HepG2 (cell line): ENCODE data around the gene SLC9B2. TPM values are rescaled to one million over a fixed set of nuclear protein-coding genes. Genes with fewer than 3 reads are reported as not detected.

Experiments used
- DNMT3B ChIP-seq: conservative IDR thresholded peaks from 2 replicates; pipeline ENCODE4 v1.6.1; 2016; ENCODE audit warnings: missing biosample characterization, control low read depth
- ETV6 ChIP-seq: sonication (generic); formaldehyde crosslinking; conservative IDR thresholded peaks from 2 replicates; pipeline ENCODE4 v1.4.0; 2020; ENCODE audit warnings: missing genetic modification reagents
- FOXO1 ChIP-seq: sonication (generic); formaldehyde crosslinking; IDR thresholded peaks from 2 replicates; pipeline ENCODE4 v1.4.0; 2020; ENCODE audit warnings: missing genetic modification reagents
- GZF1 ChIP-seq: sonication (generic); formaldehyde crosslinking; IDR thresholded peaks from 2 replicates; pipeline ENCODE4 v1.5.1; 2020; ENCODE audit warnings: mild to moderate bottlenecking, missing genetic modification reagents
- HNF4A ChIP-seq: sonication (generic); formaldehyde crosslinking; IDR thresholded peaks from 2 replicates; pipeline ENCODE4 v1.4.0; 2020; ENCODE audit warnings: missing genetic modification reagents
- KDM2A ChIP-seq: sonication (generic); formaldehyde crosslinking; IDR thresholded peaks from 2 replicates; pipeline ENCODE4 v1.4.0; 2020; ENCODE audit warnings: low read depth, missing genetic modification reagents, borderline replicate concordance
- KDM3A ChIP-seq: IDR thresholded peaks from 2 replicates; pipeline ENCODE4 v1.6.1; 2018; ENCODE audit warnings: low read depth, missing compliant biosample characterization
- KDM4B ChIP-seq: sonication (generic); formaldehyde crosslinking; IDR thresholded peaks from 2 replicates; pipeline ENCODE4 v1.4.0; 2020; ENCODE audit warnings: missing genetic modification reagents
- KDM5B ChIP-seq: sonication (generic); formaldehyde crosslinking; IDR thresholded peaks from 2 replicates; pipeline ENCODE4 v1.4.0; 2020; ENCODE audit warnings: missing genetic modification reagents, mild to moderate bottlenecking, borderline replicate concordance
- SRF ChIP-seq: IDR thresholded peaks from 2 replicates; pipeline ENCODE4 v1.6.1; 2011; ENCODE audit warnings: mild to moderate bottlenecking, low read depth, low read length, moderate library complexity
- YEATS2 ChIP-seq: sonication (generic); formaldehyde crosslinking; IDR thresholded peaks from 2 replicates; pipeline ENCODE4 v1.4.0; 2020; ENCODE audit warnings: missing genetic modification reagents, borderline replicate concordance
- YEATS4 ChIP-seq: sonication (generic); formaldehyde crosslinking; IDR thresholded peaks from 2 replicates; pipeline ENCODE4 v1.4.0; 2020; ENCODE audit warnings: missing genetic modification reagents, borderline replicate concordance
- ZNF124 ChIP-seq: sonication (generic); formaldehyde crosslinking; IDR thresholded peaks from 2 replicates; pipeline ENCODE4 v1.4.0; 2020; ENCODE audit warnings: missing genetic modification reagents
- ZNF143 ChIP-seq: sonication (generic); formaldehyde crosslinking; IDR thresholded peaks from 2 replicates; pipeline ENCODE4 v1.4.0; 2020; ENCODE audit warnings: missing genetic modification reagents
- ZNF224 ChIP-seq: sonication (generic); formaldehyde crosslinking; IDR thresholded peaks from 2 replicates; pipeline ENCODE4 v1.5.0; 2020; ENCODE audit warnings: mild to moderate bottlenecking, missing genetic modification reagents
- ZNF333 ChIP-seq: sonication (generic); formaldehyde crosslinking; IDR thresholded peaks from 2 replicates; pipeline ENCODE4 v1.4.0; 2020; ENCODE audit warnings: mild to moderate bottlenecking, missing genetic modification reagents, borderline replicate concordance
- ZNF33B ChIP-seq: sonication (generic); formaldehyde crosslinking; IDR thresholded peaks from 2 replicates; pipeline ENCODE4 v1.5.1; 2020; ENCODE audit warnings: mild to moderate bottlenecking, missing genetic modification reagents
- ZNF546 ChIP-seq: sonication (generic); formaldehyde crosslinking; conservative IDR thresholded peaks from 2 replicates; pipeline ENCODE4 v1.8.1; 2023; ENCODE audit warnings: mild to moderate bottlenecking, missing genetic modification reagents
- ZNF556 ChIP-seq: sonication (generic); formaldehyde crosslinking; IDR thresholded peaks from 2 replicates; pipeline ENCODE4 v1.4.0; 2020; ENCODE audit warnings: mild to moderate bottlenecking, missing genetic modification reagents, borderline replicate concordance
- polyA plus RNA-seq, 8 experiments: library from polyadenylated mRNA; depleted of rRNA in 3 of 8; stranded (reverse) in 7 of 8; unstranded in 1 of 8; fragments of >200 nt; fragmentation: Illumina TruSeq in 4 of 8; extraction: Trizol in 4 of 8; gene quantifications; 2 replicates each; pipeline versions ENCODE4 v1.2.1 to v1.2.3, GENCODE V29; 2011 to 2016; ENCODE audit warnings: low read depth in 4 of 8, missing spikeins in 1 of 8, mixed read lengths in 1 of 8; ENCODE audit not compliant: insufficient read depth in 1 of 8
- total RNA-seq, 5 experiments: library from RNA; depleted of rRNA; stranded (reverse); fragments of >200 nt; fragmentation: Illumina TruSeq; extraction: Trizol; gene quantifications; 2 replicates each; pipeline ENCODE4 v1.2.3, GENCODE V29; 2016; ENCODE audit warnings: low read depth in 1 of 5
- TF ChIP-seq, protein P1 (sequence below): sonication (generic); formaldehyde crosslinking; IDR thresholded peaks from 2 replicates; pipeline ENCODE4 v1.8.0; 2022; ENCODE audit warnings: missing genetic modification reagents, mild to moderate bottlenecking, borderline replicate concordance
- TF ChIP-seq, protein P2 (sequence below): sonication (generic); formaldehyde crosslinking; IDR thresholded peaks from 2 replicates; pipeline ENCODE4 v1.8.0; 2022; ENCODE audit warnings: mild to moderate bottlenecking, missing genetic modification reagents
- TF ChIP-seq, protein P3 (sequence below): sonication (generic); formaldehyde crosslinking; IDR thresholded peaks from 2 replicates; pipeline ENCODE4 v1.5.0; 2020; ENCODE audit warnings: missing genetic modification reagents
- TF ChIP-seq, protein P4 (sequence below): sonication (generic); formaldehyde crosslinking; conservative IDR thresholded peaks from 2 replicates; pipeline ENCODE4 v1.4.0; 2020; ENCODE audit warnings: missing genetic modification reagents
- TF ChIP-seq, protein P5 (sequence below): IDR thresholded peaks from 2 replicates; pipeline ENCODE4 v1.6.1; 2012; ENCODE audit warnings: inconsistent platforms

The SLC9B2 gene
- total and polyA plus RNA-seq, 2 of the 13 experiments (the other 11 are each of a cell fraction or from before 2014, with no cell fraction given): 23.5 to 38.5 TPM

DNA sequence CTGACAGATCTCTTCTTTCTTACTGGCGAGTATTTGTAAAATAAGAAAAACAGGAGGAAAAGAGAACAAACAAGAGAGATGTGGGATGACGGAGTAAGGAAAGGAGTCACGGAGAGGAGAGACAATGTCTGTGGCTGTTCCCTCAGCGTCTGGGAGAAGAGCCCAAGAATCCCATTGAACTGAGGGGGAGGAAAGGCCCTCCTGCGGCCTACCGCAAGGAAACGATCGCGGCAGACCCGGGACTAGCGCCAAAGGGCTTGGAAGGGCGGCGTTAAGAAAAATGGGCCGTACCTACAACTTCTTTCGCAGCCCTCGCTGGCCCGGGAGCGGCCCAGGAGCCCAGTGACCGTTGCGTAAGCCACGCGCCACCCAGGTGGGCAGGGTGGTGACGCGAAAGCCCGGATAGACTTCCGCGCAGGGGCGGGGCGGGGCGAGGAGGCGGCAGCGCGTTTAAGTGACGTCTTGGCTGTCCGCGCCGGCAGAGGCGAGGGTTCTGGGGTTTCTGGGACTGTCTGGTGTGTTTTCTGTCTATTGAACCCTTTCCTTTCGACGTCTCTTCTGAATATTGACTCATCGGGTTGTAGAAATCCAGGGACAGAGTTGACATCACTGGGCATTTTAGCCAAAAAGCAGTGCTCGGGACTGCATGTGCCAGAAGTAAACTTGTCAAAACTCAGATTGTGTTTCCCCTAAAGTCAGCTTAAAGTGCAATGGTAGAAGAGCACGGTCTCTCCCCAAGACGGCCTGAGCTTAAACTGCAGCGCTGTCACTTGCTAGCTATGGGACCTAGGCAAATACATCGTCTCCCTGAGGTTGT lies 57.0 kb downstream of the SLC9B2 start, which contains the start of gene SLC9B1 (continued):
- TF ChIP-seq, protein P1, sequence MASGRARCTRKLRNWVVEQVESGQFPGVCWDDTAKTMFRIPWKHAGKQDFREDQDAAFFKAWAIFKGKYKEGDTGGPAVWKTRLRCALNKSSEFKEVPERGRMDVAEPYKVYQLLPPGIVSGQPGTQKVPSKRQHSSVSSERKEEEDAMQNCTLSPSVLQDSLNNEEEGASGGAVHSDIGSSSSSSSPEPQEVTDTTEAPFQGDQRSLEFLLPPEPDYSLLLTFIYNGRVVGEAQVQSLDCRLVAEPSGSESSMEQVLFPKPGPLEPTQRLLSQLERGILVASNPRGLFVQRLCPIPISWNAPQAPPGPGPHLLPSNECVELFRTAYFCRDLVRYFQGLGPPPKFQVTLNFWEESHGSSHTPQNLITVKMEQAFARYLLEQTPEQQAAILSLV (CRISPR knock-in tag): peak; percentile 56; the same call in 1 of the 2 replicates
- TF ChIP-seq ETV6 (CRISPR knock-in tag) (peak; percentile 80), ZNF224 (CRISPR knock-in tag) (no peak), DNMT3B (CRISPR knock-in tag) (no peak), FOXO1 (CRISPR knock-in tag) (peak; percentile 30; the same call in 1 of the 2 replicates), ZNF143 (peak; percentile 70), ZNF333 (CRISPR knock-in tag) (peak; percentile 87; the same call in 1 of the 2 replicates), ZNF124 (CRISPR knock-in tag) (no peak), KDM4B (CRISPR knock-in tag) (peak; percentile 71; the same call in 1 of the 2 replicates), ZNF33B (no peak; the same call in 1 of the 2 replicates), HNF4A (CRISPR knock-in tag) (peak; percentile 44), KDM3A (CRISPR knock-in tag) (peak; percentile 89), ZNF546 (CRISPR knock-in tag) (peak; percentile 62; the same call in 1 of the 2 replicates), YEATS2 (peak; percentile 87), SRF (no peak), ZNF556 (CRISPR knock-in tag) (peak; percentile 76), YEATS4 (peak; percentile 81), KDM2A (CRISPR knock-in tag) (peak; percentile 100), KDM5B (CRISPR knock-in tag) (peak; percentile 87; the same call in 1 of the 2 replicates), GZF1 (CRISPR knock-in tag) (0 out of 2 replicates have a peak, but pooled peaks have one; percentile 31)
- TF ChIP-seq, protein P2, sequence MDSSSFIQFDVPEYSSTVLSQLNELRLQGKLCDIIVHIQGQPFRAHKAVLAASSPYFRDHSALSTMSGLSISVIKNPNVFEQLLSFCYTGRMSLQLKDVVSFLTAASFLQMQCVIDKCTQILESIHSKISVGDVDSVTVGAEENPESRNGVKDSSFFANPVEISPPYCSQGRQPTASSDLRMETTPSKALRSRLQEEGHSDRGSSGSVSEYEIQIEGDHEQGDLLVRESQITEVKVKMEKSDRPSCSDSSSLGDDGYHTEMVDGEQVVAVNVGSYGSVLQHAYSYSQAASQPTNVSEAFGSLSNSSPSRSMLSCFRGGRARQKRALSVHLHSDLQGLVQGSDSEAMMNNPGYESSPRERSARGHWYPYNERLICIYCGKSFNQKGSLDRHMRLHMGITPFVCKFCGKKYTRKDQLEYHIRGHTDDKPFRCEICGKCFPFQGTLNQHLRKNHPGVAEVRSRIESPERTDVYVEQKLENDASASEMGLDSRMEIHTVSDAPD: peak; percentile 74; the same call in 1 of the 2 replicates
- TF ChIP-seq, protein P3, sequence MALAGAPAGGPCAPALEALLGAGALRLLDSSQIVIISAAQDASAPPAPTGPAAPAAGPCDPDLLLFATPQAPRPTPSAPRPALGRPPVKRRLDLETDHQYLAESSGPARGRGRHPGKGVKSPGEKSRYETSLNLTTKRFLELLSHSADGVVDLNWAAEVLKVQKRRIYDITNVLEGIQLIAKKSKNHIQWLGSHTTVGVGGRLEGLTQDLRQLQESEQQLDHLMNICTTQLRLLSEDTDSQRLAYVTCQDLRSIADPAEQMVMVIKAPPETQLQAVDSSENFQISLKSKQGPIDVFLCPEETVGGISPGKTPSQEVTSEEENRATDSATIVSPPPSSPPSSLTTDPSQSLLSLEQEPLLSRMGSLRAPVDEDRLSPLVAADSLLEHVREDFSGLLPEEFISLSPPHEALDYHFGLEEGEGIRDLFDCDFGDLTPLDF: peak; percentile 74
- TF ChIP-seq, protein P4, sequence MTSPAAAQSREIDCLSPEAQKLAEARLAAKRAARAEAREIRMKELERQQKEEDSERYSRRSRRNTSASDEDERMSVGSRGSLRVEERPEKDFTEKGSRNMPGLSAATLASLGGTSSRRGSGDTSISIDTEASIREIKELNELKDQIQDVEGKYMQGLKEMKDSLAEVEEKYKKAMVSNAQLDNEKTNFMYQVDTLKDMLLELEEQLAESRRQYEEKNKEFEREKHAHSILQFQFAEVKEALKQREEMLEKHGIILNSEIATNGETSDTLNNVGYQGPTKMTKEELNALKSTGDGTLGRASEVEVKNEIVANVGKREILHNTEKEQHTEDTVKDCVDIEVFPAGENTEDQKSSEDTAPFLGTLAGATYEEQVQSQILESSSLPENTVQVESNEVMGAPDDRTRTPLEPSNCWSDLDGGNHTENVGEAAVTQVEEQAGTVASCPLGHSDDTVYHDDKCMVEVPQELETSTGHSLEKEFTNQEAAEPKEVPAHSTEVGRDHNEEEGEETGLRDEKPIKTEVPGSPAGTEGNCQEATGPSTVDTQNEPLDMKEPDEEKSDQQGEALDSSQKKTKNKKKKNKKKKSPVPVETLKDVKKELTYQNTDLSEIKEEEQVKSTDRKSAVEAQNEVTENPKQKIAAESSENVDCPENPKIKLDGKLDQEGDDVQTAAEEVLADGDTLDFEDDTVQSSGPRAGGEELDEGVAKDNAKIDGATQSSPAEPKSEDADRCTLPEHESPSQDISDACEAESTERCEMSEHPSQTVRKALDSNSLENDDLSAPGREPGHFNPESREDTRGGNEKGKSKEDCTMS (CRISPR knock-in tag): no peak
- TF ChIP-seq, protein P5, sequence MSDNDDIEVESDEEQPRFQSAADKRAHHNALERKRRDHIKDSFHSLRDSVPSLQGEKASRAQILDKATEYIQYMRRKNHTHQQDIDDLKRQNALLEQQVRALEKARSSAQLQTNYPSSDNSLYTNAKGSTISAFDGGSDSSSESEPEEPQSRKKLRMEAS: peak; percentile 94
